SK-N-MC (cell line): ENCODE results near the gene DHFR.

ENCODE experiments used
- EZH2 ChIP-seq: fragments of 200-600 bp; sonication (generic); IDR thresholded peaks from one replicate; pipeline ENCODE4 v1.6.1; 2017; ENCODE audit warnings: antibody characterized with exemption
- POLR2AphosphoS5 ChIP-seq: IDR thresholded peaks from 2 replicates; pipeline ENCODE4 v1.6.1; 2012; ENCODE audit warnings: mild to moderate bottlenecking, low read depth, low read length, borderline replicate concordance

- no peak for TF ChIP-seq EZH2
- TF ChIP-seq POLR2AphosphoS5, result no peak
These were observed 34.8 kb upstream of the DHFR start for GRCh38 chr5:80689627-80690026.
